OCI-LY7 (cell line): Measurements from ENCODE around the gene MRPL20. TPM values are rescaled to one million over a fixed set of nuclear protein-coding genes. Genes with fewer than 3 reads are reported as not detected.

ENCODE experiments used
- BruUV-seq: library from RNA; stranded (reverse); fragments of 400-500 nt; replicated peaks from 2 replicates; lab custom pipeline; 2021; lab: Mats Ljungman, UMichigan
- CTCF ChIA-PET: fragments of 300-600 bp; sonication (Branson Sonifier 250); formaldehyde crosslinking; loops from one replicate; lab custom pipeline; 2022; ENCODE audit warnings: antibody characterized with exemption; ENCODE audit not compliant: unreplicated experiment; lab: Charles Lee
- POLR2A ChIA-PET: fragments of 300-600 bp; sonication (Branson Sonifier 250); formaldehyde crosslinking; loops from one replicate; lab custom pipeline; 2022; ENCODE audit warnings: antibody characterized with exemption; lab: Charles Lee
- DNase-seq: peaks from one replicate; pipeline ENCODE4 v3.0.0-alpha.2; 2015; ENCODE audit warnings: low spot score
- H2AFZ ChIP-seq: fragments of 200-600 bp; sonication (generic), shearing (Covaris generic); 2 replicates; pipeline ENCODE4 v1.6.1; 2014; ENCODE audit warnings: mild to moderate bottlenecking, antibody characterized with exemption, low read length, moderate library complexity
- H3K27ac ChIP-seq: fragments of 200-600 bp; sonication (generic); 2 replicates; pipeline ENCODE4 v1.5.1; 2014; ENCODE audit warnings: mixed run types, low read depth, mild to moderate bottlenecking, moderate library complexity, low read length, inconsistent platforms; ENCODE audit not compliant: poor library complexity, severe bottlenecking
- H3K36me3 ChIP-seq: fragments of 200-600 bp; sonication (generic); 2 replicates; pipeline ENCODE4 v1.6.1; 2014; ENCODE audit warnings: mild to moderate bottlenecking, antibody characterized with exemption, low read length, moderate library complexity, mixed read lengths; ENCODE audit not compliant: insufficient read depth
- H3K4me1 ChIP-seq: fragments of 200-600 bp; sonication (generic); 2 replicates; pipeline ENCODE4 v1.5.1; 2014; ENCODE audit warnings: mild to moderate bottlenecking, low read length; ENCODE audit not compliant: insufficient read depth, poor library complexity, severe bottlenecking
- H3K4me2 ChIP-seq: fragments of 200-600 bp; sonication (generic); 2 replicates; pipeline ENCODE4 v1.6.1; 2014; ENCODE audit warnings: mild to moderate bottlenecking, low read length
- H3K4me3 ChIP-seq: fragments of 200-600 bp; sonication (generic); 2 replicates; pipeline ENCODE4 v1.5.1; 2014; ENCODE audit warnings: mild to moderate bottlenecking, low read depth, low read length; ENCODE audit not compliant: poor library complexity, severe bottlenecking
- H3K79me2 ChIP-seq: fragments of 200-600 bp; sonication (generic); 2 replicates; pipeline ENCODE4 v1.6.1; 2016; ENCODE audit warnings: low read depth, mild to moderate bottlenecking, low read length, moderate library complexity, mixed read lengths; ENCODE audit not compliant: insufficient read depth
- H3K9me2 ChIP-seq: fragments of 200-600 bp; sonication (generic); 2 replicates; pipeline ENCODE4 v1.6.1; 2016; ENCODE audit warnings: mild to moderate bottlenecking, low read length, mixed read lengths; ENCODE audit not compliant: insufficient read depth
- H3K9me3 ChIP-seq: fragments of 200-600 bp; sonication (generic); 2 replicates; pipeline ENCODE4 v1.6.1; 2014; ENCODE audit warnings: mild to moderate bottlenecking, mixed run types, low read length, mixed read lengths
- H4K20me1 ChIP-seq: fragments of 200-600 bp; sonication (generic); 2 replicates; pipeline ENCODE4 v1.6.1; 2014; ENCODE audit warnings: mild to moderate bottlenecking, antibody characterized with exemption, low read length, moderate library complexity, mixed read lengths; ENCODE audit not compliant: insufficient read depth
- CTCF ChIP-seq: fragments of 200-600 bp; sonication (generic); conservative IDR thresholded peaks from 2 replicates; pipeline ENCODE4 v1.5.1; 2014; ENCODE audit warnings: mild to moderate bottlenecking, antibody characterized with exemption, low read length, moderate library complexity, mixed read lengths
- EZH2phosphoT487 ChIP-seq: fragments of 200-600 bp; sonication (generic); IDR thresholded peaks from 2 replicates; pipeline ENCODE4 v1.6.1; 2018; ENCODE audit warnings: low read depth, borderline replicate concordance, mild to moderate bottlenecking, mixed run types, antibody characterized with exemption, low read length, moderate library complexity, mixed read lengths
- intact Hi-C: fragments of 100-400 bp; cut with micrococcal nuclease; formaldehyde crosslinking; loops from one replicate; pipeline ENCODE4 v1.10.0; 2022; ENCODE audit not compliant: unreplicated experiment
- total RNA-seq, 2 experiments: library from RNA; depleted of rRNA in 1 of 2; stranded (reverse); fragments of >200 nt in 1 of 2; shearing (Covaris generic) in 1 of 2; gene quantifications; 2 replicates each; pipeline ENCODE4 v1.2.3, GENCODE V29; 2014 to 2022

MRPL20 gene
- total RNA-seq, 2 experiments from 2014 or later, result 143 to 165 TPM

DNA sequence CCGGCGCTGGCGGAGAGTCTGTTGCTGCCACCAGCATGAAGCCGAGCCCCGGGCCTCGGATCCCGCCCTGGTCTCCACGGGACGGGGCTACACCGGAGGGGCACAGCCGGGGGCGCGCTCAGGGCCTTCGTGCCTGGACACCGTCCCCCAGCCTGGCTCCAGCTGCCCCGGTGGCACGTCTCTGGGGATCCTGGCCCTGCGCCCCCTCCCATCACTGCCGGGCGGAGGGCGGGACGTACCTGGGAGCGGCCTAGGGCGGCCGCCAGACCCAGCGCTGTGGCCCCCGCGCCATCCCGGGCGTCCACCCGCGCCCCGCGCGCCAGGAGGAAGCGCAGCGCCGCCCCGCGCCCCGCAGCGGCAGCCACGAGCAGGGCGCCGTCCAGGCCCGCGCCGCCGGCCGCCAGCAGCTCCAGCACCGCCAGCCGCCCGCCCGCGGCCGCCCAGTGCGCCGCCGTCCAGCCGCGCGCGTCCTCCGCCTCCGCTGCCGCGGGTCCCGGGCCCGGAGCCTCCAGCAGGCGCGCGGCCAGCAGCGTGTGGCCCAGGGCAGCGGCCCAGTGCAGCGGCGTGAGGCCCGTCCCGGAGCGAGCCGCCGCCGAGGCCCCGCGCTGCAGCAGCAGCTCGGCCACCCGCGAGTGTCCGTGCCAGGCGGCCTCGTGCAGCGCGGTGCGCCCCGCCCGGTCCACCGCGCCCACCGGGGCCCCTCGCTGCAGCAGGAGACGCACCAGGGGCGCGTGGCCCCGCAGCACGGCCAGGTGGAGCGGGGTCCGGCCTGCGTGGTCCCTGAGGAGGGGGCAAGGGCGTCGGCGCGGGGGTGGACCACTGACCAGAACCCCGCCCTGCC, 12.9 kb upstream of the MRPL20 start:
- Histone ChIP-seq H3K36me3 (no peaks in the 10 kb centered on the region), H4K20me1 (no peaks in the 10 kb centered on the region), H3K4me3 (no peak overlapping the region), H2AFZ (no peak overlapping the region), H3K4me1 (no peaks in the 10 kb centered on the region), H3K9me3 (no peaks in the 10 kb centered on the region), H3K9me2 (no peaks in the 10 kb centered on the region), H3K79me2 (no peaks in the 10 kb centered on the region), H3K27ac (no peak overlapping the region), H3K4me2 (no peak overlapping the region)
- POLR2A ChIA-PET, result no interaction called here
- no TSS peak for BruUV-seq
- intact Hi-C loops, result no loop called here
- TF ChIP-seq EZH2phosphoT487 (no peak), CTCF (no peak)
- no peak for DNase-seq
- CTCF ChIA-PET, result no interaction called here

DNA sequence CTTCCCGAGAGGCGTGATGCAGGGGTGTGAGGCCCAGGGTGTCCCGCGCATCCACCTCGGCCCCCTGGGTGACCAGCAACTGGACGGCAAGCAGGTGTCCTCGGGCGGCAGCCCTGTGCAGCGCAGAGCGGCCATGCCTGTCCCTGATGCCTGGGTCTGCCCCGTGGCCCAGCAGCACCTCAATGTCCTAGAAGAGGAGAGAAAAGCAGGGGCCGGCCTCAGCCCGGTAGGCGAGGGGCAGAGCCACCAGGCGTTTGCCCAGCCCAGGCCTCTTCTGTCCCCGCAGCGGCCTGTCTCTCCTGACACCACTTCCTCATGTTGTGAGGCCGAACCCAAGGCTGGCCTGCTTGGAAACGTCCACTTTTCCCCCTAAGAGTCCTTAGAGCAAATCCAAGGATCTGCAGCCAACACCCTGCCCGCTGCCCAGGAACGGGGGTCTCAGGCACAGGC, 12.3 kb upstream of the MRPL20 start:
- no peaks in the 10 kb centered on the region for H3K4me1 ChIP-seq
- H3K4me3 ChIP-seq, result no peak overlapping the region
- no TSS peak for BruUV-seq
- TF ChIP-seq CTCF, result no peak
- no peak for TF ChIP-seq EZH2phosphoT487
- H3K4me2 ChIP-seq, result no peak overlapping the region
- H4K20me1 ChIP-seq, result no peaks in the 10 kb centered on the region
- H3K9me3 ChIP-seq, result no peaks in the 10 kb centered on the region
- POLR2A ChIA-PET, result no interaction called here
- CTCF ChIA-PET, result no interaction called here
- no peak overlapping the region for H3K27ac ChIP-seq
- intact Hi-C loops, result no loop called here
- no peak for DNase-seq
- no peaks in the 10 kb centered on the region for H3K9me2 ChIP-seq
- H3K36me3 ChIP-seq, result no peaks in the 10 kb centered on the region
- H2AFZ ChIP-seq, result no peak overlapping the region
- no peaks in the 10 kb centered on the region for H3K79me2 ChIP-seq
